AG04450 (cell line): Measurements from ENCODE around the gene NF2. TPM values are rescaled to one million over a fixed set of nuclear protein-coding genes. Genes with fewer than 3 reads are reported as not detected.
A peak's percentile ranks its signal among the peaks of the same experiment; 100 is the strongest.

Experiments
- CTCF ChIA-PET: fragments of 300-600, 350-600 bp; formaldehyde crosslinking; extraction: SDS; loops from one replicate; lab custom pipeline; 2022; ENCODE audit warnings: antibody characterized with exemption, inconsistent platforms; lab: Charles Lee
- POLR2A ChIA-PET: fragments of 350-600 bp; formaldehyde crosslinking; extraction: SDS; loops from one replicate; lab custom pipeline; 2021; ENCODE audit warnings: antibody characterized with exemption, inconsistent platforms; lab: Yijun Ruan, JAX
- DNase-seq: peaks from one replicate; pipeline ENCODE4 v3.0.0-alpha.2; 2011; ENCODE audit warnings: low read depth, low spot score
- H3K27ac ChIP-seq: one replicate; pipeline ENCODE4 v1.5.1; 2012; ENCODE audit warnings: low read depth, low read length, control low read depth
- H3K27me3 ChIP-seq: one replicate; pipeline ENCODE4 v1.6.0; 2012; ENCODE audit warnings: low read length; ENCODE audit not compliant: control insufficient read depth, insufficient read depth
- H3K4me3 ChIP-seq: 2 replicates; pipeline ENCODE4 v1.5.1; 2011; ENCODE audit warnings: mild to moderate bottlenecking, low read depth, low read length, control low read depth
- H3K9me3 ChIP-seq: 2 replicates; pipeline ENCODE4 v1.5.1; 2012; ENCODE audit warnings: low read length; ENCODE audit not compliant: control insufficient read depth, insufficient read depth
- CTCF ChIP-seq: IDR thresholded peaks from 2 replicates; pipeline ENCODE4 v1.5.1; 2011; ENCODE audit warnings: low read depth, low read length, control low read depth, inconsistent platforms
- polyA plus RNA-seq: library from polyadenylated mRNA; depleted of rRNA; stranded (reverse); fragments of >200 nt; gene quantifications from 2 replicates; pipeline ENCODE4 v1.2.3, GENCODE V29; 2011

The NF2 gene
- polyA plus RNA-seq, 1 experiment: 57.6 TPM

DNA sequence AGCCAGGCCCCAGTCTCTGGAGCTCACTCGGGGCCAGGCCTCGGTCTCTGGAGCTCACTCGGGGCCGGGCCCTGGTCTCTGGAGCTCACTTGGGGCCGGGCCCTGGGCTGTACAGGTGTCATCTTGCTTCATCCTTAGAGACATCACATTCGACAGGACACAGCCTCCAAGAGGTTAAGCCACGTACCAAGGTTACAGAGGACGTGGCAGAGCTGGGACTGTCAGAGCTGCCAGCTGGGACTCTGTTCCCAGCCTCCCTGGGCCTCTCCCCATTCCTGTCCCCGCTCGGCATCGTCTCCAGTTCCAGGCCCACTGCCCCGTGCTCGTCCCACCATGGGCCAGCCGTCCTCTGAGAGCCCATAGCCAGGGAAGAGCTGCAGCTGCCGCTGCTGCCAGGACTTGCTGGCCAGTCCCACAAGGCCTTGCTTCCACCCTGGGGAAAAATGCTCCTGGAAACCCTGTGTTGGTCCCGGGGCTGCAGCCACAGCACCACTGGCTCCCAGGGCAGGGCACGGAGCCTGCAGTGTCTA, 136.0 kb downstream of the NF2 start:
- Histone ChIP-seq H3K4me3 (no peak overlapping the region), H3K9me3 (no peaks in the 10 kb centered on the region; the same call in 1 of the 2 replicates), H3K27ac (no peak overlapping the region), H3K27me3 (no peaks in the 10 kb centered on the region)
- POLR2A ChIA-PET: no interaction called here
- no peak for TF ChIP-seq CTCF
- CTCF ChIA-PET: no interaction called here
- no peak for DNase-seq

DNA sequence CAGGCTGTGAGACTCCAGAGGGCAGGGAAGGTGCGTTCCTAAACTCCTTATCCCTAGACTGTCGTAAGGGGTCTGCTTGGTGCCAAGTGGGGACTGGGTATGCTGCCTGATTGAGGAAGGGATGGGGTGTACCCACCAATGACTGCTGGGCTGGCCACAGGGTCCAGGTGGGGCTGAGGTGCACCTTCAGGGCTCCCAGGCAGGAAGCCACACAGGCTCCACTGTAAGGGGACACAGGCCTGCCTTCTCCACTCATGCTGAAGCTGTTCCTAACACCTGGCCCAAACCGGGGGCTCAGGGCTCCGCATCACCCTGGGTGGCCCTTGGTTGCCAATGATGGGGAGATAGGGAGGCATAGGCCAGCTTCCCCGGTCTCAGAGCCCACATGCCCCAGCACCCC, 136.8 kb downstream of the NF2 start:
- Histone ChIP-seq H3K27me3 (no peaks in the 10 kb centered on the region), H3K4me3 (no peak overlapping the region), H3K27ac (no peak overlapping the region), H3K9me3 (no peaks in the 10 kb centered on the region; the same call in 1 of the 2 replicates)
- POLR2A ChIA-PET: no interaction called here
- no peak for TF ChIP-seq CTCF
- CTCF ChIA-PET: no interaction called here
- DNase-seq: no peak

- TF ChIP-seq CTCF: no peak
- Histone ChIP-seq H3K27ac (no peak overlapping the region), H3K27me3 (no peaks in the 10 kb centered on the region), H3K4me3 (no peak overlapping the region), H3K9me3 (no peaks in the 10 kb centered on the region; the same call in 1 of the 2 replicates)
- ChIA-PET CTCF (no interaction called here), POLR2A (no interaction called here)
- no peak for DNase-seq
Measured at GRCh38 chr22:29741926-29742325, 138.5 kb downstream of the NF2 start.

- no peak for TF ChIP-seq CTCF
- CTCF ChIA-PET: interaction anchor here (0.5 kb wide), 1 partner anchor 32 kb away, joined by 3 read pairs; no protein-coding TSS in a partner anchor
- no peaks in the 10 kb centered on the region for H3K27me3 ChIP-seq
- POLR2A ChIA-PET: no interaction called here
- no peak overlapping the region for H3K27ac ChIP-seq
- DNase-seq: no peak
- no peak overlapping the region for H3K4me3 ChIP-seq
- H3K9me3 ChIP-seq: no peaks in the 10 kb centered on the region; the same call in 1 of the 2 replicates
Measured at GRCh38 chr22:29742326-29742725, 138.9 kb downstream of the NF2 start.

- peak; percentile 15 for DNase-seq
- POLR2A ChIA-PET: no interaction called here
Measured at GRCh38 chr22:29744902-29745301, 141.5 kb downstream of the NF2 start.

More at GRCh38 chr22:29744902-29745301, 141.5 kb downstream of the NF2 start:
- no peak overlapping the region for H3K4me3 ChIP-seq
- H3K9me3 ChIP-seq: no peaks in the 10 kb centered on the region
- TF ChIP-seq CTCF: no peak
- H3K27me3 ChIP-seq: no peaks in the 10 kb centered on the region
- no peak overlapping the region for H3K27ac ChIP-seq
- CTCF ChIA-PET: no interaction called here
